Stimulated activated memory B cell treated with anti-CD40 and anti-IgM and Interleukin-4, amounts not matched to agents 10 μg/mL and 1 μg/mL and 100 μg/mL, for 72 hours (primary cell): ENCODE measurements around the gene NIPAL3.
A peak's percentile ranks its signal among the peaks of the same experiment; 100 is the strongest.
"Not testable (repeated sequence)": the region's sequence is repeated elsewhere in the genome, so short reads cannot be mapped to it uniquely, and the experiment has no call there.

Experiments
- ATAC-seq: fragments of 150-1000 bp; cut with Tn5 transposase; 2 replicates; pipeline ENCODE4 v1.10.0; 2021
- H3K27ac Mint-ChIP-seq: one replicate; pipeline ENCODE4 v1.8.0; 2022; ENCODE audit warnings: mild to moderate bottlenecking, mixed read lengths
- H3K27me3 Mint-ChIP-seq: one replicate; pipeline ENCODE4 v1.8.0; 2022; ENCODE audit warnings: mixed read lengths
- H3K36me3 Mint-ChIP-seq: one replicate; pipeline ENCODE4 v1.8.0; 2022; ENCODE audit warnings: mixed read lengths
- H3K4me1 Mint-ChIP-seq: one replicate; pipeline ENCODE4 v1.8.0; 2022; ENCODE audit warnings: mixed read lengths
- H3K4me3 Mint-ChIP-seq: one replicate; pipeline ENCODE4 v1.8.0; 2022; ENCODE audit warnings: mild to moderate bottlenecking, moderate library complexity, mixed read lengths
- H3K9me3 Mint-ChIP-seq: one replicate; pipeline ENCODE4 v1.8.0; 2022; ENCODE audit warnings: mixed read lengths

The NIPAL3 gene

DNA sequence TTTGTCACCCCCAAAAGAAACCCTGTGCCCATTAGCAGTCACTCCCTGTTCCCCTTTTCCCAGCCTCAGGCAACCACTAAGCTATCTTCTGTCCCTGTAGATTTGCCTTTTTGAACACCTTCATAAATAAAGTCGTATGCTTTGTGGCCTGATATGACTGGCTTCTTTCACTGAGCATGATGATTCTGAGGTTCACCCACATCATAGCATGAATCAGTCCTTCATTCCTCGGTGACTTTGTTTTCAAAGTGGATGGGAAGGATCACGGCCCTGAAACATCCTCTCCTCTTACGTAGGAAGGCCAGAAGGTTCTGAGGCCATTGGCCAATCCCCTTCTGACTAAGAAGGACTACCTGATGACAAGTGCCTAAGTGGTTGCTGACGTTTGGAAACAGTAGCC, 39.1 kb downstream of the NIPAL3 start:
- Mint-ChIP-seq H3K36me3 (peaks cover 82% of the 10 kb centered on the region), H3K4me3 (no peak overlapping the region)

DNA sequence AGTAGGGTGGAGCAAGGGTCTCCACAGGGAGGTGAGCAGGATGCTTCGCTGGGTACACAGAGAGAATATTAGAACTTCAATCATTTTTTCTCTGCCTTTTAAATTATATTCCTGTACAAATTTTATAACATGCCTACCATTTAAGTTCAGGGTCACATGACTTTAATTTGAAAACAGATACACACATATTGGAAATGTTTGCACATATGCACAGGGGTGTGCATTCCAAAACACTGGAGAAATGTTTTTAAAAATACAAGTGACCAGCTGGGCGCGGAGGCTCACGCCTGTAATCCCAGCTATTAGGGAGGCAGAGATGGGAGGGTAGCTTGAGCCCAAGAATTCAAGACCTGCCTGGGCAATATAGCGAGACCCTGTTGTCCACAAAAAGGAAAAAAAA, 39.7 kb downstream of the NIPAL3 start:
- H3K4me1 Mint-ChIP-seq = peaks cover 10% of the 10 kb centered on the region
- no peaks in the 10 kb centered on the region for H3K9me3 Mint-ChIP-seq
- peaks cover 85% of the 10 kb centered on the region for H3K36me3 Mint-ChIP-seq
- ATAC-seq = no peak
- no peak overlapping the region for H3K4me3 Mint-ChIP-seq
- H3K27ac Mint-ChIP-seq = peak overlapping the region; percentile 44
- no peaks in the 10 kb centered on the region for H3K27me3 Mint-ChIP-seq

More for the DNA sequence above, 39.1 kb downstream of the NIPAL3 start:
- peaks cover 10% of the 10 kb centered on the region for H3K4me1 Mint-ChIP-seq
- peak; percentile 59 for ATAC-seq
- no peaks in the 10 kb centered on the region for H3K27me3 Mint-ChIP-seq
- peak overlapping the region; percentile 44 for H3K27ac Mint-ChIP-seq
- no peaks in the 10 kb centered on the region for H3K9me3 Mint-ChIP-seq

DNA sequence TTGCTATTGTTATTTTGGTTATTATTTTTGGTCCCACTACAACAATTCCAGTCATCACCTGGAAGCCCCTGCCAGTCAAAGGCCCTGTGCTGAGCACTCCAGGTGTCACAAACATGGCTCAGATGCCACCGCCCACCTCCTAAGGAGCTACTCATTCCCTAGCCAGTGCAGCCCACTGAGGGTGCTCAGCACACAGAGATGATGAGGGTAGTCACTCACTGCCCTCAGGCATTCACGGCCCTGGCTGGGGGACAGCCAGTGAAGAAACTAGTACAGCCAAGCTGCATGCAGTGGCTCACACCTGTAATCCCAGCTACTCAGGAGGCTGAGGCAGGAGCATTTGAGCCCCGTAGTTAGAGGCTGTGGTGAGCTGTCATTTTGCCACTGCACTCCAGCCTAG, 42.3 kb downstream of the NIPAL3 start:
- no peak overlapping the region for H3K27ac Mint-ChIP-seq

DNA sequence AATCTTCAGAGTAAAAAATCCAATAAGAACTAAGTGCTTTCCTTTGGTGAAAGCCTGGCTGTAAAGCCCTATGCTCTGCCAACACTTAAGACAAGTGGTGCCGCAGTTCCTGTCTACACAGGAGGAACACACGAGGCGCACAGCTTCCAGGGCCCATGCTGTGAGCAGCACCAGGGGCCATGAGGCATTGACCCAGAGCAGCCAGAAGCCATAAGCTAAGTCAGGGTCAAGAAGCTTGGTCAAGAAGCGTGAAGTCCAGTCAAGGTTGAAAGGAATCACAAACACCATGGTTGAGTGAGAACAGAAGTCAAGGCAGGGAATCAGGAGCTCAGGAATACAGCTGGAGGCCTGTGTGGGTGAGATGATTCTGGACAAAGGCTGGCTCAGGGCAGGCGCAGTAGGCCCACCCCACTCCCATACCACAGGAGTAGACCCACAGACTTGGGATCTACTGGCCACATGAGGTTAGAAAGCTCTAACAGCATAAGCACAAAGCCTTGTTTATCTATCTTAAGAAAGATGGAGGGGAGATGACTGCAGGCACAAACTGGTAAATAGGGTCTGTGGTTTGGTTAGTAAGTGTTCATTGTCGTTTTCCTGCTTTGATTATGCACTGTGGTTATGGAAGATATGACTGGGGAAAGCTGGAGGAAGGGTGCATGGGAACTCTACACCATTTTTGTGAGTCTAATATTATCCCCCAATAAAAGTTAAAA, 44.1 kb downstream of the NIPAL3 start:
- peaks cover 12% of the 10 kb centered on the region for H3K4me1 Mint-ChIP-seq
- ATAC-seq = no peak
- no peak overlapping the region for H3K27ac Mint-ChIP-seq
- no peaks in the 10 kb centered on the region for H3K27me3 Mint-ChIP-seq
- no peaks in the 10 kb centered on the region for H3K9me3 Mint-ChIP-seq
- H3K36me3 Mint-ChIP-seq = peaks cover 82% of the 10 kb centered on the region
- no peak overlapping the region for H3K4me3 Mint-ChIP-seq

More for the DNA sequence above, 42.3 kb downstream of the NIPAL3 start:
- H3K4me3 Mint-ChIP-seq = no peak overlapping the region
- peaks cover 86% of the 10 kb centered on the region for H3K36me3 Mint-ChIP-seq
- H3K9me3 Mint-ChIP-seq = no peaks in the 10 kb centered on the region
- H3K4me1 Mint-ChIP-seq = peaks cover 10% of the 10 kb centered on the region
- H3K27me3 Mint-ChIP-seq = no peaks in the 10 kb centered on the region
- ATAC-seq = no peak

DNA sequence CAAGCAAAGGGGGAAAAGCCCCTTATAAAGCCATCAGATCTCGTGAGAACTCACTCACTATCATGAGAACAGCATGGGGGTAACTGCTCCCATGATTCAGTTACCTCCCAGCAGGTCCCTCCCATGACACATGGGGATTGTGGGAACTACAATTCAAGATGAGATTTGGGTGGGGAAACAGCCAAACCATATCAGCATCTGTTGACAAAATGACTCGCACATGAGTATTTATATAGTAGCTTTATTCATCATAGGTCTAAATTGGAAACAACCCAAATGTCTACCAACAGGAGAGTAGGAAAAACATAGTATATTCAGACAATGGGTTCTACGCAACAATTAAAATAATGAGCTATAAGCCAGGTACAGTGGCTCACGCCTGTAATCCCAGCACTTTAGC, 46.5 kb downstream of the NIPAL3 start:
- not testable (repeated sequence) for H3K4me3 Mint-ChIP-seq, H3K27ac Mint-ChIP-seq, H3K9me3 Mint-ChIP-seq, ATAC-seq, H3K27me3 Mint-ChIP-seq
- Mint-ChIP-seq H3K36me3 (peaks cover 73% of the 10 kb centered on the region), H3K4me1 (peaks cover 20% of the 10 kb centered on the region)

DNA sequence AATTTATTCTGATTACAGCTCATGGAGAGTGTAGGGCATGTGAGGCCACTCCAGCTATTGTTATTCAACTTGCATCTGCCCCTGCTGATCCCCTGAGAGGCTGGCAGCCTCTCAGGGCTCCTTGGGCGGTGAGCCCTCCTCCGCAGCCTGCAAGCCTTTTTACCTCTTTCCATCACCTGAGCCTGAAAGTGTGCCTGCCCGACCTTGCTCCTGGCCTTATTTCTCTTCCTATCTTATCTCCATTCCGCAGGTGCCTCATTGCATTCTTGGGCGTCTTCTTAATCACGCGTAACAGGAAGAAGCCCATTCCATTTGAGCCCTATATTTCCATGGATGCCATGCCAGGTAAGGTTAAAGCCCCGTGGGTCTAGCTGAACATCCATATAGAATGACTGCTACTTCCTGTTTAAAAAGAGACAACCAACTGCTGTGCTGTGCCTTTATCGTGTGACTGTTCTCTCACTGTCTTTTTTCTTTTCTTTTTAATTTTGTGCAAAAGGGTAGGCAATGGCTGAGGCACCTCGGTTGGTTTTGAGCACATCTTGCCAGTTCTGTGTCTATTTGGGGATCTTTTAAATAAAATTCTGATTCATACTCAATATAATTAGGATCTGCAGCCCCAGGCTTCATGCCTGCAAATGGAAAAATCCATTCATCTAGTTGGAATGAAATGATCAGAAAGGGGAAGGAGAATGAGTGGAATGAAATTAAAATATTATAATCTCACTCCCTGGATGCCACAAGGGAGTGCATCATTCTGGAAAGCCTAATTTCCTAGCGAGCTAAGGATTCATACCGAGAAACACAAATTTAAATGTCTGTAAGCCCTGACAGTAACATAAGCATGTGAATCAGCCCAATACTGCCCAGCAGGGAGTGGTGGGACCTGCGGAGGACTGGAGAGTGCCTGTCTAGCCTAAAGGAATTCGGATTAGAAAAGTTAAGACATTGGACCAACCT, 48.5 kb downstream of the NIPAL3 start:
- Mint-ChIP-seq H3K9me3 (no peaks in the 10 kb centered on the region), H3K36me3 (peaks cover 62% of the 10 kb centered on the region), H3K4me1 (peaks cover 20% of the 10 kb centered on the region), H3K4me3 (no peak overlapping the region), H3K27me3 (no peaks in the 10 kb centered on the region), H3K27ac (peak overlapping the region; percentile 52)
- ATAC-seq = no peak

DNA sequence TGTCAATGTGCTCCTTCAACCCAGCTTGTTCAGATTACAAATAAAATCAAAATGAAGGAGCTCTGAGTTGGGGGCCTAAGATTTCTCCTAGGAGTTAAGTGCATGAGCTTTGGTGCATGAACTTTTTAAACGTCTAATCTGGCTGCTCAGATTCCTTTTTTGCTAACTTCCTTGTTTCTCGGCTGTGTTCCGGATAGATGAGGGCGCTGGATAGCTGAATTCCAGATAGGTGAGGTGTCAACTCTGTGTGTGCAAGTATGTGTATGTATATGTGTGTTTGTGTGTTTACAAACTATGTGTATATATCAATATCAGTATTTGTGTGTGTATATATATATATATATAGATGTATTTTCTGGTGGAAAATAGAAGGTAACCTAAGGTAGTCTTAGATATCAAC, 49.5 kb downstream of the NIPAL3 start:
- Mint-ChIP-seq H3K4me1 (peaks cover 20% of the 10 kb centered on the region), H3K4me3 (no peak overlapping the region), H3K27me3 (no peaks in the 10 kb centered on the region), H3K9me3 (no peaks in the 10 kb centered on the region), H3K27ac (no peak overlapping the region), H3K36me3 (peaks cover 61% of the 10 kb centered on the region)
- no peak for ATAC-seq

DNA sequence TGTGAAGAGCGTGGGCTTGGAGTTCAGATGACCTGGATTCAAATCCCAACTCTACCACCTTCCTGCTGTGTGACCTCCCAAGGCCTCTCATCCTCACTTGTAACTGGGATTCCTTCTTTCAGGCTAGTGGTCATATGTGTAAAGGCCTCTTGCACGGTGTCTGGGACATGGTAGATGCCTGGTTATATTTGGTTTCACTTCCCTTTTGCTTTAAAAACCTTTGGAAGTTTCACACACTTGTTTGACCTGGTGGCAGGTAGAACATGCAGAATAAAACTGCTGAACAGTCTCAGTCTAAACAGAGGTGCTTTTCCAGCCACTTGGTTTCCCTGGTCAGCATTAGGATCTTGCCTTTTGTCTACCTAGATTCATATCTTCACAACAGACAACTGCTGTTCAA, 50.0 kb downstream of the NIPAL3 start:
- no peak overlapping the region for H3K4me3 Mint-ChIP-seq
- H3K27me3 Mint-ChIP-seq = no peaks in the 10 kb centered on the region
- ATAC-seq = no peak
- H3K4me1 Mint-ChIP-seq = peaks cover 20% of the 10 kb centered on the region
- H3K36me3 Mint-ChIP-seq = peaks cover 56% of the 10 kb centered on the region
- no peaks in the 10 kb centered on the region for H3K9me3 Mint-ChIP-seq
- no peak overlapping the region for H3K27ac Mint-ChIP-seq

DNA sequence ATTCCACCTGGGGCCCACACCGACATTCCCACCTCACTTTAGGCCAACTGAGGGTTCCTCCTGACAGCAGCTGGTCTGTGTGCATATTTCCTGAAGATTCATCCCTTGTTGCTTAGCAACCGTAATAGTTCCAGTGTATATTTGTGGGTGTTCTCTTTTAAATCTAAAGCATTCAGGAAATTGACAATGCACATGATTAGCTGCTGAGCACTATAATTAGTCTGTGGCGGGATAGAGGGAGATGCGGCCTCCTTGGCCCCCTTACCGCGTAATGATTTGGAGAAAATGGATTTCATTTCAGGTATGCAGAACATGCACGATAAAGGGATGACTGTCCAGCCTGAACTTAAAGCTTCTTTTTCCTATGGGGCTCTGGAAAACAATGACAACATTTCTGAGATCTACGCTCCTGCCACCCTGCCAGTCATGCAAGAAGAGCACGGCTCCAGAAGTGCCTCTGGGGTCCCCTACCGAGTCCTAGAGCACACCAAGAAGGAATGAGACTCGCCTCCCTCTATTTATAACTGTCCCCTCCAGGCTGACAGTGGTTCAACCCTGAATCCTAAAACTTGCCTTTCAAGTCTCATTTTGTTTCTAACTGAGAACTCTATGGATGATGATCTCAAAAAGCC, 53.2 kb downstream of the NIPAL3 start:
- H3K36me3 Mint-ChIP-seq = peaks cover 39% of the 10 kb centered on the region
- H3K4me3 Mint-ChIP-seq = no peak overlapping the region
- ATAC-seq = no peak
- H3K4me1 Mint-ChIP-seq = peaks cover 17% of the 10 kb centered on the region
- H3K27ac Mint-ChIP-seq = no peak overlapping the region
- no peaks in the 10 kb centered on the region for H3K9me3 Mint-ChIP-seq
- no peaks in the 10 kb centered on the region for H3K27me3 Mint-ChIP-seq

DNA sequence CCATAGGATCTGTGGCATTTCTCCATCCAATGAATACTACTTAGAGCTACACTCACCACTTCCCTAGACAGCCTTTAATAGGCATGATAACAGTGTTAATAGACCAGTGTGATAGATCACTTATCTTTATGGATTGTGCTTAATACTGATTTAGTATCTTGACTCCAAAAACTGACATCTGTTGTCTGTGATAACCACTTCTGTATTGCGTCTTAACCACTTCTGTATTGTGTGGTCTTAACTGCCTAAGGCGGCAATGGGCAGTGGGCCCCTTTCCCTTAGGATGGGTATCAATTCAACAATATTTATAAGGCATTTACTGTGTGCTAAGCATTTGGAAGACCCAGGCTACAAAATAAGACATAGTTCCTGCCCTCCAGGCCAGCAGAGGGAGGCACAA, 55.0 kb downstream of the NIPAL3 start:
- Mint-ChIP-seq H3K27me3 (no peaks in the 10 kb centered on the region), H3K4me3 (no peak overlapping the region), H3K4me1 (peaks cover 3% of the 10 kb centered on the region), H3K9me3 (no peaks in the 10 kb centered on the region), H3K36me3 (peaks cover 31% of the 10 kb centered on the region), H3K27ac (no peak overlapping the region)
- ATAC-seq = no peak

DNA sequence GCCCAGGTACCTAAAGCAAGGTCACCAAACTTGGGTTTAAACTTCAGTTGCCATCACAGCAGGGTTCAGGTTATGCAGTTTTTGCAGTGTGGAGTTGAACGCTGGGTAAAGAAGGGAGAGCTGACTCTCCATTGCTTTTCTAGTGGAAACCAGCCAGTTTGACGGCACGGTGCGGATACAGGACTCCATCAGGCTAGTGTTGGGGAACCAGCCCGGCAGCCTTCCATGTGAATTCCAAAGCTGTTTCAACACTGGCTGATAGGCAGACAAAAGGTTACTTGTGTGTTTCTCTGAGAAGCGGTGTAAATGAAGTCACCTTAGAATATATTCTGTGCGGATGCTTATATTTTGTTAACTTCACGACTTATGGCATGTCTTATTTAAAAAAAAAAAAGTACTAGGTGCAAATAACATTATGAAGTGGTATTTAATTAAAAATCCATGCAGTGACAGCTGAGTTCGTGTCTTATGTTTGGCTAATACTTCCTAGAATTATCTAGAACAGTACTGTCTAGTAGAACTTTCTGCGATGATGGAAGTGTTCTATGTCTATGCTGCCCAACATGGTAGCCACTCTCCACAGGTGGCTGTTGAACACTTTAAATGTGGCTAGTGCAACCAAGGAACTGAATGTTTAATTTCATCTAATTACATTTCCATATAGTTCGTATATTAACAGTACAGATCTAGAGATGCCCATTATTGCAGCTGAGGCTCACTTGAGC, 57.1 kb downstream of the NIPAL3 start:
- ATAC-seq = no peak
- peaks cover 21% of the 10 kb centered on the region for H3K36me3 Mint-ChIP-seq
- H3K27me3 Mint-ChIP-seq = no peaks in the 10 kb centered on the region
- no peak overlapping the region for H3K4me3 Mint-ChIP-seq
- H3K9me3 Mint-ChIP-seq = no peaks in the 10 kb centered on the region
- no peak overlapping the region for H3K27ac Mint-ChIP-seq
- no peaks in the 10 kb centered on the region for H3K4me1 Mint-ChIP-seq

DNA sequence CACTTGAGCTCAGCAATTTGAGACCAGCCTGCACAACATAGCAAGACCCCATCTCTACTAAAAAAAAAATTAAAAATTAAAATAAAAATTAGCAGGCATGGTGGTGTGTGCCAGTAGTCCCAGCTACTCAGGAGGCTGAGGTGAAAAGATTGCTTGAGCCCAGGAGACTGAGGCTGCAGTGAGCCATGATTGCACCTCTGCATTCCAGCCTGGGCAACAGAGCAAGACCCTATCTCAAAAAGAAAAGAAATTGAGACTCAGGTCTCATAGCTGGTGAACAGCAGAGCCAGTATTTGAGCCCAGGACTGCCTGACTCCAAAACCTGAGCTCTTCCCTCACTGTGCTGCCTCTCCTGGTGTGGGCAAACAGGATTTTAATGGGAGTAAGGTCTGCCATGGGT, 58.6 kb downstream of the NIPAL3 start:
- no peaks in the 10 kb centered on the region for H3K4me1 Mint-ChIP-seq

DNA sequence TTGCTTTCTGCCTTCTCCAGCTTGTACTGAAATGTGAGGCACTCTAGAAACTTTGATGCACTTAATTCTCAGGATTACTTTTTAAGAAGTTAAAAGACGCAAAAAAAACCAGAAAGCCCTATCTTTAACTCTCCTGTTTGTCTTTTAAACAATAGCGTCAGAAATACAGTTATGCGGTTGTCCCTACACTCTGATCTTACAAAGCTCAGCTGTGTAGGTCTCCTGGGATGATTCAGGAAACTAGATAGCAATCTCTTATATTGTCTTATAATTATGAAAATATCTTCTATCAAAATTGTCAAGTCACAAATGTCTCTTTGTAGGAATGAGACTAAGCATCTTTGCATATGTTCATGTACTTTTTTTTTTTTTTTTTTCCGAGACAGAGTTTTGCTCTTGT, 60.1 kb downstream of the NIPAL3 start:
- Mint-ChIP-seq H3K27me3 (no peaks in the 10 kb centered on the region), H3K9me3 (no peaks in the 10 kb centered on the region), H3K27ac (no peak overlapping the region), H3K4me1 (peaks cover 10% of the 10 kb centered on the region), H3K36me3 (peaks cover 4% of the 10 kb centered on the region), H3K4me3 (no peak overlapping the region)
- no peak for ATAC-seq

More for the DNA sequence above, 58.6 kb downstream of the NIPAL3 start:
- Mint-ChIP-seq H3K9me3 (no peaks in the 10 kb centered on the region), H3K27ac (no peak overlapping the region), H3K36me3 (peaks cover 11% of the 10 kb centered on the region), H3K27me3 (no peaks in the 10 kb centered on the region), H3K4me3 (no peak overlapping the region)
- no peak for ATAC-seq

DNA sequence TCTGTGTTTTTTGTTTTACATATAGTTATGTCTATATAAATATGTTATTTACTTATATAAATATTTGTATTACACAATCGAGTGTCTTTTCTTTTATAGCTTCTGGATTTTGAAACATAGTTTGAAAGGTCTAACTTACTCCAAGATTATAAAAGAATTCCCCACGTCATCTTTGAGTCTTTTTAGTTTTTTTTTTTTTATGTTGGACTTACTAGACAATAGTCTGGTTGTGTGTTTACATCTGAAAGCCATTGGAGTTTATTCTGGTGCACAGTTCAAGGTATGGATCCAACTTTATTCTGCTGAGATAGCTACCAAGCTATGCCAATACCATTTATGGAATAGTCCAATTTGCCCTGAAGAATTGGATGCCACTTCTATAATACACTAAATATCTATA, 61.0 kb downstream of the NIPAL3 start:
- no peak for ATAC-seq
- Mint-ChIP-seq H3K4me3 (no peak overlapping the region), H3K27ac (peak overlapping the region; percentile 27), H3K27me3 (no peaks in the 10 kb centered on the region), H3K4me1 (peaks cover 18% of the 10 kb centered on the region), H3K36me3 (peaks cover 2% of the 10 kb centered on the region), H3K9me3 (no peaks in the 10 kb centered on the region)

DNA sequence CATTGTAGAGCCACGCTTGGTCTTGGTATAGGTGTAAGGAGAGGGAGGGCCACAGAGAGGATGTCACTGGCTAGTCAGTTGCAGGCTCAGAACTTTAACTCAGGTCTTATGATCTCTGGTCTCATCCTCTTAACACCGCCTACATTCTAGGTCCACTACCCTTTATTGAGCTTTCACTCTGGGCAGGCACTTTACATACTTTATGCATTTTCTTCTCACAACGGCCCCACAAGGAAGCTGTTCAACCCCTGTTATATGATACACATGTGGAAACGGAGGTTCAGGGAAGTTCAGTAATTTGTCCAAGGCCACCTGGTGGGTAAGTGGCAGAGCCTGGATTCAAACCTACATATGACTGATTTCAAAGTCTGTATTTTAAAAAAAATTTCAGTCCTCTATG, 61.7 kb downstream of the NIPAL3 start:
- Mint-ChIP-seq H3K4me3 (no peak overlapping the region), H3K27ac (no peak overlapping the region)
- no peak for ATAC-seq

More for the DNA sequence above, 61.7 kb downstream of the NIPAL3 start:
- Mint-ChIP-seq H3K27me3 (no peaks in the 10 kb centered on the region), H3K9me3 (no peaks in the 10 kb centered on the region), H3K4me1 (peaks cover 25% of the 10 kb centered on the region), H3K36me3 (no peaks in the 10 kb centered on the region)
